MCF 10A (cell line): Measurements from ENCODE around the gene LRRC45. TPM values are rescaled to one million over a fixed set of nuclear protein-coding genes. Genes with fewer than 3 reads are reported as not detected.

Source experiments
- BruUV-seq: library from RNA; stranded (reverse); fragments of 400-500 nt; replicated peaks from 2 replicates; lab custom pipeline; 2021; lab: Mats Ljungman, UMichigan
- CTCF ChIA-PET: fragments of 300-600 bp; sonication (Branson Sonifier 250); formaldehyde crosslinking; extraction: SDS; loops from one replicate; lab custom pipeline; 2021; ENCODE audit warnings: antibody characterized with exemption, inconsistent platforms; lab: Yijun Ruan, JAX
- POLR2A ChIA-PET: fragments of 300-600, 350-650 bp; sonication (Branson Sonifier 250); formaldehyde crosslinking; extraction: SDS; loops from one replicate; lab custom pipeline; 2020; ENCODE audit warnings: antibody characterized with exemption, inconsistent platforms; lab: Yijun Ruan, JAX
- DNase-seq: peaks from one replicate; pipeline ENCODE4 v3.0.0-alpha.2; 2018; ENCODE audit not compliant: unreplicated experiment
- H3K27ac Mint-ChIP-seq: one replicate; pipeline ENCODE4 v1.8.0; 2022; ENCODE audit warnings: mild to moderate bottlenecking, low read depth, mixed read lengths; ENCODE audit not compliant: unreplicated experiment
- H3K27me3 Mint-ChIP-seq: one replicate; pipeline ENCODE4 v1.8.0; 2022; ENCODE audit warnings: mixed read lengths; ENCODE audit not compliant: insufficient read depth, unreplicated experiment
- H3K36me3 Mint-ChIP-seq: one replicate; pipeline ENCODE4 v1.8.0; 2022; ENCODE audit warnings: mild to moderate bottlenecking, moderate library complexity, mixed read lengths; ENCODE audit not compliant: insufficient read depth, unreplicated experiment
- H3K4me1 Mint-ChIP-seq: one replicate; pipeline ENCODE4 v1.8.0; 2022; ENCODE audit warnings: mixed read lengths; ENCODE audit not compliant: insufficient read depth, unreplicated experiment
- H3K4me3 Mint-ChIP-seq: one replicate; pipeline ENCODE4 v1.8.0; 2022; ENCODE audit warnings: mild to moderate bottlenecking, moderate library complexity, mixed read lengths; ENCODE audit not compliant: unreplicated experiment
- H3K9me3 Mint-ChIP-seq: one replicate; pipeline ENCODE4 v1.8.0; 2022; ENCODE audit warnings: mixed read lengths; ENCODE audit not compliant: unreplicated experiment
- CTCF ChIP-seq: fragments of 200-600 bp; IDR thresholded peaks from one replicate; pipeline ENCODE4 v1.8.0; 2022; ENCODE audit warnings: antibody characterized with exemption, mild to moderate bottlenecking; ENCODE audit not compliant: unreplicated experiment
- intact Hi-C: fragments of 100-400 bp; cut with micrococcal nuclease; formaldehyde crosslinking; loops from 2 replicates; pipeline ENCODE4 v1.14.1; 2022
- total RNA-seq: library from RNA; stranded (reverse); gene quantifications from 2 replicates; pipeline ENCODE4 v1.2.3, GENCODE V29; 2022

Gene LRRC45
- total RNA-seq, 1 experiment from 2014 or later: 3.4 TPM

GRCh38 chr17:82021107-82021899 lies 1.8 kb upstream of the LRRC45 start:
- Mint-ChIP-seq H3K9me3 (no peaks in the 10 kb centered on the region), H3K27ac (no peak overlapping the region), H3K4me1 (peaks cover 16% of the 10 kb centered on the region), H3K36me3 (no peaks in the 10 kb centered on the region), H3K27me3 (no peaks in the 10 kb centered on the region), H3K4me3 (peak overlapping the region; percentile 79)
- no TSS peak for BruUV-seq
- peak; percentile 91 for TF ChIP-seq CTCF
- POLR2A ChIA-PET: interaction anchor here (0.7 to 4.7 kb wide), 15 partner anchors 13 to 108 kb away, joined by 3 to 35 read pairs (median 6); partner anchors contain the start of genes ASPSCR1, DCXR and MAFG
- CTCF ChIA-PET: interaction anchor here (0.6 to 5.2 kb wide), 20 partner anchors 8 to 215 kb away, joined by 3 to 74 read pairs (median 5); partner anchors contain the start of genes ALYREF, ANAPC11, DCXR and NOTUM
- intact Hi-C loops: loop anchor here (1.0 kb wide), 1 partner anchor 62 kb away; no protein-coding TSS in a partner anchor
- DNase-seq: peak; percentile 79

- intact Hi-C loops: loop anchor here (1.0 kb wide), 1 partner anchor 63 kb away; no protein-coding TSS in a partner anchor
- POLR2A ChIA-PET: interaction anchor here (0.5 to 4.7 kb wide), 19 partner anchors 10 to 507 kb away, joined by 3 to 35 read pairs (median 5); partner anchors contain the start of genes ASPSCR1, DCXR, MAFG and RAC3
- Mint-ChIP-seq H3K27ac (no peak overlapping the region), H3K9me3 (no peaks in the 10 kb centered on the region), H3K4me3 (peak overlapping the region; percentile 79), H3K4me1 (peaks cover 16% of the 10 kb centered on the region), H3K27me3 (no peaks in the 10 kb centered on the region), H3K36me3 (peaks cover 5% of the 10 kb centered on the region)
- no peak for TF ChIP-seq CTCF
- no TSS peak for BruUV-seq
- no peak for DNase-seq
- CTCF ChIA-PET: interaction anchor here (0.6 to 5.2 kb wide), 17 partner anchors 12 to 627 kb away, joined by 3 to 74 read pairs (median 5); partner anchors contain the start of genes ALYREF, ANAPC11 and NOTUM
Observed at GRCh38 chr17:82021900-82022309, 1.2 kb upstream of the LRRC45 start.

- Mint-ChIP-seq H3K4me1 (peaks cover 16% of the 10 kb centered on the region), H3K36me3 (peaks cover 5% of the 10 kb centered on the region), H3K27me3 (no peaks in the 10 kb centered on the region), H3K4me3 (peak within 1 kb of the TSS; percentile 79), H3K27ac (peak within 1 kb of the TSS; percentile 61), H3K9me3 (no peaks in the 10 kb centered on the region)
- DNase-seq: no peak
- ChIA-PET POLR2A (interaction anchor here (0.5 to 4.7 kb wide), 25 partner anchors 9 to 617 kb away, joined by 3 to 35 read pairs (median 4); partner anchors contain the start of genes ASPSCR1, DCXR, DUS1L and FASN), CTCF (interaction anchor here (0.6 to 5.2 kb wide), 14 partner anchors 12 to 628 kb away, joined by 3 to 74 read pairs (median 4); partner anchors contain the start of gene NOTUM)
- intact Hi-C loops: no loop called here
- no peak for TF ChIP-seq CTCF
- no TSS peak for BruUV-seq
Observed at GRCh38 chr17:82022310-82022980, 660 bp upstream of the LRRC45 start, which contains the start of gene CENPX. TSS of gene CENPX (minus strand) at chr17:82022878. CDS start at chr17:82022861, 17 bp downstream.
